Panc1 (cell line): ENCODE results near the gene RNU5B-1.

Experiments used
- CTCF ChIP-seq: fragments of 450-650 bp; IDR thresholded peaks from 2 replicates; pipeline ENCODE4 v1.5.1; 2017; ENCODE audit warnings: mild to moderate bottlenecking
- SIN3A ChIP-seq: IDR thresholded peaks from 2 replicates; pipeline ENCODE4 v1.6.1; 2012; ENCODE audit warnings: low read depth, mild to moderate bottlenecking, low read length, moderate library complexity, borderline replicate concordance; ENCODE audit not compliant: insufficient read depth
- TCF7L2 ChIP-seq: IDR thresholded peaks from 2 replicates; pipeline ENCODE4 v1.6.1; 2011; ENCODE audit warnings: mild to moderate bottlenecking, low read depth, low read length, inconsistent platforms

- TF ChIP-seq CTCF = no peak
- no peak for TF ChIP-seq TCF7L2
- TF ChIP-seq SIN3A = no peak
Observed at GRCh38 chr15:65323071-65323511, 18.6 kb downstream of the RNU5B-1 start.
